ENCODE measurements around the gene SLIT1. TPM values are rescaled to one million over a fixed set of nuclear protein-coding genes. Genes with fewer than 3 reads are reported as not detected.
A peak's percentile ranks its signal among the peaks of the same experiment; 100 is the strongest.

SLIT1 gene
- total RNA-seq, 2 experiments from 2014 or later, result 0.13 to 1.0 TPM

DNA sequence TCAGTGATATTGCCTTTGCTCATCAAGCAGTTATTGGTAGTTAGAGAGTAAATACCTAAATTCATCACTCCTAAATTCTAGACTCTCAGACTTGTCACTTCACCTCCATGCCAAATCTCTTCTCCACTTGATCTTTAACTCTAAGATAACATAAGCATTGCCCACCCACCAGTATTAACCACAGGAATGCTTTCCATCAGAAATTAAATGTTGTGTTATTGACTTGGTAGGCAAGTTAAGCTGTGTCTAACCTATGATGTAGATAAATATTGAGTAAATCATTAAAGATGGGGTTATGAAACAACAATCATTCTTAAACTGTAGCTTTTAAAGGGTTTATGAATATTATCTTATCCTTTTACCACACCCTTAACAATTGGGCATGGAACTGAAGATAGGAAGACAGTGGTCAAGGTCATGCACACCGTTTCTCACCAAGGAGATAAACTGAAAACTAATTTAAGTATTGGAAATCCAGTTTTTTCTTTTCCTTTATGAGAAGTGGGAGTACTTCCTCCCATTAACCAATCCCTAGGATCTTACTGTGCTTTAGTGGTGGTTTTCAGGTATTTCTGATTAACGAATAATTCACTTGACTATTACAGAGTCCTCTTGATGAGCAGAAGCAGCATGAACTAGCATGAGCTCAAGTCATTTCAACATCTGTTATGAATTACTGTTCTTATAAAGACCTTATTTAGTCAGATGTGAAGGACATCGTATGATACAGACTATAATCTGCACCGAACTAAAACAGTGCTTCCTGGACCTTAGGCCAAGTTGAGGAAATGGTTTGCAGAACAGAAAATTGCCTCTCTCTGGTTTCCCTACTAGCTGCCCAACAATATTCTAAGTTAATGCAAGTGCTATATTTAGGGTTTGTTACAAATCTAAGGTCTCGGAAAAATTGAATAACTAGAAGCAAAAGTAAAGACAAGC lies 211.7 kb downstream of the SLIT1 start:
- ChIA-PET CTCF (ENCODE audit: unreplicated experiment) (interaction anchor here (0.5 kb wide), 1 partner anchor 62 kb away, joined by 3 read pairs; no protein-coding TSS in a partner anchor), POLR2A (interaction anchor here (0.5 to 2.5 kb wide), 14 partner anchors 8 to 475 kb away, joined by 3 to 12 read pairs (median 3); no protein-coding TSS in a partner anchor)
- BruUV-seq (replicated peaks), result no TSS peak
- intact Hi-C loops (cut with micrococcal nuclease; ENCODE audit: unreplicated experiment), result no loop called here
- Histone ChIP-seq H3K4me2 (ENCODE audit: low read length) (peak overlapping the region; percentile 67), H3K4me3 (ENCODE audit: low read depth, low read length, poor library complexity, severe bottlenecking) (peak overlapping the region; percentile 10), H3K9me2 (ENCODE audit: insufficient read depth, low read length) (no peaks in the 10 kb centered on the region), H4K20me1 (ENCODE audit: insufficient read depth, low read length) (no peaks in the 10 kb centered on the region), H3K9me3 (ENCODE audit: low read length) (no peaks in the 10 kb centered on the region), H3K27ac (ENCODE audit: low read depth, low read length, poor library complexity, severe bottlenecking) (peak overlapping the region; percentile 77), H3K36me3 (ENCODE audit: insufficient read depth, low read length) (no peaks in the 10 kb centered on the region), H3K4me1 (ENCODE audit: insufficient read depth, low read length, poor library complexity, severe bottlenecking) (peaks cover 41% of the 10 kb centered on the region), H3K79me2 (ENCODE audit: insufficient read depth, low read depth, low read length) (no peaks in the 10 kb centered on the region), H2AFZ (ENCODE audit: low read length) (peak overlapping the region; percentile 3; the same call in 1 of the 2 replicates)
- DNase-seq (ENCODE audit: low spot score), result peak; percentile 76
- TF ChIP-seq, protein P1, sequence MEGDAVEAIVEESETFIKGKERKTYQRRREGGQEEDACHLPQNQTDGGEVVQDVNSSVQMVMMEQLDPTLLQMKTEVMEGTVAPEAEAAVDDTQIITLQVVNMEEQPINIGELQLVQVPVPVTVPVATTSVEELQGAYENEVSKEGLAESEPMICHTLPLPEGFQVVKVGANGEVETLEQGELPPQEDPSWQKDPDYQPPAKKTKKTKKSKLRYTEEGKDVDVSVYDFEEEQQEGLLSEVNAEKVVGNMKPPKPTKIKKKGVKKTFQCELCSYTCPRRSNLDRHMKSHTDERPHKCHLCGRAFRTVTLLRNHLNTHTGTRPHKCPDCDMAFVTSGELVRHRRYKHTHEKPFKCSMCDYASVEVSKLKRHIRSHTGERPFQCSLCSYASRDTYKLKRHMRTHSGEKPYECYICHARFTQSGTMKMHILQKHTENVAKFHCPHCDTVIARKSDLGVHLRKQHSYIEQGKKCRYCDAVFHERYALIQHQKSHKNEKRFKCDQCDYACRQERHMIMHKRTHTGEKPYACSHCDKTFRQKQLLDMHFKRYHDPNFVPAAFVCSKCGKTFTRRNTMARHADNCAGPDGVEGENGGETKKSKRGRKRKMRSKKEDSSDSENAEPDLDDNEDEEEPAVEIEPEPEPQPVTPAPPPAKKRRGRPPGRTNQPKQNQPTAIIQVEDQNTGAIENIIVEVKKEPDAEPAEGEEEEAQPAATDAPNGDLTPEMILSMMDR (conservative IDR thresholded peaks at IDR 0.05; ENCODE audit: low read length), result no peak

DNA sequence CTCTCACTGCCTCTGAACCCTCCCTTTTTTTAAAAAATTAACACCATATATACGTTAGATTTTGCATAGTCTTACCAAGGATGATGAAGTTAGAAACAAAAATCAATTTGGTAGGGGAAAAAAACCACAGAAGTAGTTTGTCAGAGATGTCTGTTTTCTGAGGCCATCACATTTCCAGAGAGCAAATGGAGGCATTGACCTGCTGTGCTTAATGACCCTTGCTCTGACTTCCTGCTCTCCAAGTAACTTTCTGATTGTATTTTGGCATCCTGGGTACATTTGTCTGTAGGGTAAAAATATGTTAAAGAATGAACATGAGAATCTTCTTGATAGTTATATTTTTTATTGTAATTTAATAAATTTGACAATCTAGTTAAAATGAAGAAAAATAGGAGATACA lies 213.5 kb downstream of the SLIT1 start:
- Histone ChIP-seq H3K4me2 (ENCODE audit: low read length) (peak overlapping the region; percentile 25; the same call in 1 of the 2 replicates), H3K4me1 (ENCODE audit: insufficient read depth, low read length, poor library complexity, severe bottlenecking) (peaks cover 41% of the 10 kb centered on the region), H3K9me3 (ENCODE audit: low read length) (no peaks in the 10 kb centered on the region), H3K9me2 (ENCODE audit: insufficient read depth, low read length) (no peaks in the 10 kb centered on the region), H3K79me2 (ENCODE audit: insufficient read depth, low read depth, low read length) (no peaks in the 10 kb centered on the region), H3K36me3 (ENCODE audit: insufficient read depth, low read length) (no peaks in the 10 kb centered on the region), H4K20me1 (ENCODE audit: insufficient read depth, low read length) (no peaks in the 10 kb centered on the region), H3K27ac (ENCODE audit: low read depth, low read length, poor library complexity, severe bottlenecking) (peak overlapping the region; percentile 7), H3K4me3 (ENCODE audit: low read depth, low read length, poor library complexity, severe bottlenecking) (no peak overlapping the region), H2AFZ (ENCODE audit: low read length) (no peak overlapping the region)
- POLR2A ChIA-PET, result interaction anchor here (2.2 kb wide), 1 partner anchor 12 kb away, joined by 7 read pairs; no protein-coding TSS in a partner anchor
- CTCF ChIA-PET (ENCODE audit: unreplicated experiment), result no interaction called here
- intact Hi-C loops (cut with micrococcal nuclease; ENCODE audit: unreplicated experiment), result no loop called here
- DNase-seq (ENCODE audit: low spot score), result peak; percentile 33
- BruUV-seq (replicated peaks), result no TSS peak
- no peak for TF ChIP-seq EZH2phosphoT487 (IDR thresholded peaks at IDR 0.05; ENCODE audit: borderline replicate concordance, low read depth, low read length)
- TF ChIP-seq, protein P1 (conservative IDR thresholded peaks at IDR 0.05; ENCODE audit: low read length), result no peak

DNA sequence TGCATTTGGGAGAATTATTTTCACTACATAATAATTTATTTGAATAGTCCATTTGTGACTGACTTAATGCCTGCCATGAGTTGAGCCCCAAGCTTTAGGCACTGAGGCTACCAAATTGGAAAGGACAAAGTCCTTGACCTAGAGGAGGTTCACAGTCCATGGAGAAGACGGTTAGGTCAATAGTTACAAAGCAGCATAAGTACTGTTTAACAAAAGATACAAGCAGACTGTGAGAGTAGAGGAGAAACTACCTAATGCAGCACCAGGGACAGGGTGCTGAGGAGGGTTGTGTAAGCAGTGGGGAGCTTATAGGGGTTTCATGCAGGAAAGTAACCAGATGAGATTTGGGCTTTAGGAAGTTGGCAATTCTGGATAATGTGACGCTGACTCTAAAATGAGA lies 214.4 kb downstream of the SLIT1 start:
- DNase-seq (ENCODE audit: low spot score), result no peak
- peaks cover 41% of the 10 kb centered on the region for H3K4me1 ChIP-seq (ENCODE audit: insufficient read depth, low read length, poor library complexity, severe bottlenecking)
- H2AFZ ChIP-seq (ENCODE audit: low read length), result no peak overlapping the region
- H4K20me1 ChIP-seq (ENCODE audit: insufficient read depth, low read length), result no peaks in the 10 kb centered on the region
- H3K27ac ChIP-seq (ENCODE audit: low read depth, low read length, poor library complexity, severe bottlenecking), result no peak overlapping the region
- intact Hi-C loops (cut with micrococcal nuclease; ENCODE audit: unreplicated experiment), result no loop called here
- H3K4me3 ChIP-seq (ENCODE audit: low read depth, low read length, poor library complexity, severe bottlenecking), result no peak overlapping the region
- no peaks in the 10 kb centered on the region for H3K9me3 ChIP-seq (ENCODE audit: low read length)
- ChIA-PET CTCF (ENCODE audit: unreplicated experiment) (no interaction called here), POLR2A (interaction anchor here (2.2 kb wide), 1 partner anchor 11 kb away, joined by 7 read pairs; no protein-coding TSS in a partner anchor)
- H3K36me3 ChIP-seq (ENCODE audit: insufficient read depth, low read length), result no peaks in the 10 kb centered on the region
- no TSS peak for BruUV-seq (replicated peaks)
- H3K79me2 ChIP-seq (ENCODE audit: insufficient read depth, low read depth, low read length), result no peaks in the 10 kb centered on the region
- no peak overlapping the region for H3K4me2 ChIP-seq (ENCODE audit: low read length)
- no peaks in the 10 kb centered on the region for H3K9me2 ChIP-seq (ENCODE audit: insufficient read depth, low read length)
- TF ChIP-seq EZH2phosphoT487 (IDR thresholded peaks at IDR 0.05; ENCODE audit: borderline replicate concordance, low read depth, low read length), result no peak
- TF ChIP-seq, protein P1 (conservative IDR thresholded peaks at IDR 0.05; ENCODE audit: low read length), result no peak
